Stimulated activated CD4-positive, alpha-beta T cell treated with anti-CD3 and anti-CD28 coated beads, Interleukin-15, amount 100 ng/mL, for 48 hours (primary cell): ENCODE results near the gene ZNF221.
A peak's percentile ranks its signal among the peaks of the same experiment; 100 is the strongest.

ENCODE experiments used
- DNase-seq, 2 donors: peaks; one replicate each; pipeline ENCODE4 v3.0.0-alpha.2; 2020; ENCODE audit warnings: low read depth in 2 of 2

Gene ZNF221

GRCh38 chr19:43957891-43958290 lies 6.9 kb downstream of the ZNF221 start:
- DNase-seq, result no peak

DNA sequence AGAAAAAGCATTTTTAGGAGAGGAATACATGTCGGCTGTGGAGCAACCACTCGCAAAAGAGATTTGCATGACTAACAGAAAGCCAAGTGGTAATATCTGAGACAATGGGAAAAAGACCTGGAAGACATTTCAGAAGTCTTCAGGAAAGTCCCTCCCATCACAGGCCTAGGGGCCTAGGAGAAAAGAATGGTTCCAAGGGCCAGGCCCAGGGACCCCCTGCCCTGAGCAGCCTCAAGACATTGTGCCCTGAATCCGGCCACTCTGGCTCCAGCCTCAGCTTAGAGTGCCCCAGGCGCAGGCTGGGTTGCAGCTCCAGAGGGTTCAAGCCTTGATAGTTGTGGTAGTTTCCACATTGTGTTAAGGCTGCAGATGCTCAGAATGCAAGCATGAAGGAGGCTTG lies 9.4 kb downstream of the ZNF221 start:
- DNase-seq, result no peak

GRCh38 chr19:43966079-43966694 lies 15.2 kb downstream of the ZNF221 start:
- no peak for DNase-seq

GRCh38 chr19:43976732-43977131 lies 25.7 kb downstream of the ZNF221 start:
- no peak for DNase-seq

- DNase-seq, result no peak
These were observed 32.5 kb downstream of the ZNF221 start for GRCh38 chr19:43983544-43983911.

DNA sequence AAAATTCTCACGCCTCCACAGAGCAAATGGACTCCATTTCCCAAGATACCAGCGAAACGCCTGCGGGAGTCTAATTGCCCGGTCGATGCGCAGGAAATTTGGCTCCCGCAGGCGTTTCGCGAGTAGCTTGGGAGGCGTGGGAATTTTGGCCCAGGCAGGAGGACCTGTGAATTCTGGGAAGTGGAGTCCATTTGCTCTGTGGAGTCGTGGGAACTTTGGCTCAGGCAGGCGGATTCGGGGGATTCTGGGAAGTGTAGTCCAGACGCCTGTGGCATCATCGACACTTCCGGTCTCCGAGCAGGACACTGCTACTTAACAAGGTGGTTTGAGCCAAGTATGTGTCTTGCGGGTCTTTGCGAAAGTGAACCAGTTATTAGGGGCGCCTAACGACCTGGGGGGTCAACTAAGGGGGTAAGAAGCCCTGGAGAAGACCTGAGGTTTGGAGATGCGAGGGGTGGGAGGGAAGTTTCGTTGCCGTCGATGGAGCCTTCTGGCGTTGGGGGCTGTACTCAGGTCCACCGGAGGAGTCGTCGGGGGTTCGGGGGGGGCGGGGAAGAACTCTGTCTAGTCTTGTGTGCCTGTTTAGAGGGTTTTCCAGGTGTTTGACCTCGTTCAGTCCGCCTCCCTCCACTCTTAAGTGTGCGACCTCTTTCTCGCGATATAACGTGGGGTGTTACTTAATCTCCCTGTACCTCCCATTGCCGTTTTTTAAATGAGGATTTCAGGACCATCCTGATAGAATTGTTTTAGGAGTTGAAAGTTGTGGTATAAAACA lies 33.1 kb downstream of the ZNF221 start, which contains the start of gene ZNF155:
TSS of gene ZNF155 (plus strand) at position 277 of the 775 bp plus-strand sequence. CDS start 4,356 bp downstream, outside the sequence.
- DNase-seq, result peak; percentile 53 to 55

GRCh38 chr19:43984687-43985000 lies 33.6 kb downstream of the ZNF221 start:
- DNase-seq, result no peak

DNA sequence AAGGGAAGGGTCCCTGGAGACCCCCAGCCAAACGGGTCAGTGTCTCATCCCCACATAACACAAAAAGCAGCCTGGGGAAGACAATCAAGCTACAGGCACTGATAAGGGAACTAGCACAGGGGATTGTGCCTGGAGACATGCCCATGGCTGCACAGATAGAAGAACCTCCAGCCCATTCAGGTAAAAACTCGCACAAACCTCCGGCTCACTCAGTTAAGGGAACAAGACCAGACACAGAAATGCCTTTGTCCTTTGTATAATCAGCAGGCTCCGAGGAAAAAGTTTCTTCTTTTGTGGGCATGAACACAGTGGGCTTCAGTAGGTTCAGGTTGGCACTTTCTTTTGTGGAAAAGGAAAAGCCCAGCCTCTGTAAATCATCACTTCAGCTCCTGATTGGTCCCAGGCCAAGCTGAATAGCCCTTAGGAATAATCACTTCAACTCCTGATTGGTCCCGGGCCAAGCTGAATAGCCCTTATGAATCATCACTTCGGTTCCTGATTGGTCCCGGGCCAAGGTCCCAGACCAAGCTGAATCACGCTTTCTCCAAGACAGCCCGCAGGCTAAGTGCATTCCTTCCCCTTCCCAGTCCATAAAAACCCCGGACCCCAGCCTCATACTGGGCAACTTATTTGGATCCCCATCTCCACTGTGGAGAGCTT lies 46.7 kb downstream of the ZNF221 start:
- DNase-seq, result no peak

GRCh38 chr19:44002212-44002565 lies 51.2 kb downstream of the ZNF221 start:
- no peak for DNase-seq

DNA sequence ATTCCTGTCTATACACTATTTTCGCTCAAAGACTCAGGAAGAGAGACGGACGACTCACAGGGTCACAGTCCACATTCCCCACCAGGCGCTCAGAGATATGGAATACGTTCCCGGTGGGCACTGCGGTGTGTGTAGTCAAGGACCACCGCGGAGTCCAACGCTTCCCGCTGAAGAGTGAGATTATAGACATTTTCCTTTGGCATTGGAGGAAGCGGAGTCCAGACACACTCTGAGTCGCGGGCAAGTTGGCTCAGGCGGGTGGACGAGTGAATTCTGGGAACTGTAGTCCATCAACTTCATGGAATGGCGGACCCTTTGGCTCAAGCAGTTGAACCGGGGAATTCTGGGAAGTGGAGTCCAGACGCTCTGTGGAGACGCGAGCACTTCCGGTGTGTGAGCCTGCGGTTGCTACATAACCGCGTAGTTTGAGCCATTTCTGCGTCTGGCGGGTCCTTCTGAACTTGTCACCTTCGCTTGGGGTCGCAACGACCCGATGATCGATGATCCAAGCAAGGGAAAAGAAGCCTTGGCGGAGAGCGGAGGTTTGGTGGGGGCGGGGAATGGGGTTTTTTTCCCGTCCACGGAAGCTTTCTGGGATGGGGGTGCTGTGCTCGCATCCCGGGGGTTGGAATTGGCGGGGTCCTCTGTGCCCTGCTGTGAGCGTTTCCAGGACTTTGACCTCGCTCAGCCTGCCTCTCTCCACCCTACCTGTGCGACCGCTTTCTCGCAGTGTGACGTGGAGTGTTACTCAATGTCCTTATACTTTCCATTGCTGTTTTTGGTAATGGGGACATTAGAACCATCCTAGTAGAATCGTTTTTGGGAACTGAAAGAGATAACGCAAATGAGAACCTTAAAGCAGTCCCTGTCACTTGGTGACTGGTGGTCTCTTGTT lies 51.8 kb downstream of the ZNF221 start, which contains the start of gene ZNF230:
TSS of gene ZNF230 (plus strand) at position 392 of the 895 bp plus-strand sequence. CDS start 4,122 bp downstream, outside the sequence.
- DNase-seq, result peak; percentile 76 to 81

DNA sequence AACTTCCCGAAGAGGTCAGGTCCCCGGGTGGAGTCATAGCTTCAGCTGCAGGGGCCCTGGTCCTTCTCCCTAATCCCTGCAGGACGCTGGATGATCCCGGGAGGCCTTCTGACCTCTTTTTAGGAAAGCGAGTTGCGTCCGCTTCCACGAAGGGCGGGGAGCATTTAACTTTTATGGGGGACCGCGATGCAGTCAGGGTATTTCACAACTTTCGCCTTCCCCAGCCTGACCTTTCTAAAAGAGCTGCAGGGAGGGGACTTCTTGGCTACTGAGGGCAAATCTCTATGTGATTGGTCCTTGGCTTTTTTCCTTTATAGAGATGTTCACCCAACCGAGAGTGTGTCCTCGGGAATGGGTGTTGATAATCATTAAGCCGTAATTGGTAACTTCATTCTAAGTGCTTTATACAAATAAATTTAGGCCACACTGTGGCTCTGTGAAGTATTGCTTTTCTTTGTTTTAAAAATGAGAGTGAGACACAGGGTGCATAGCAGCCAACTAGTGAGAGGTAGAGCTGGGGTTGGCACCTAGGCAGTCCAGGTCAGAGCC lies 52.5 kb downstream of the ZNF221 start:
- no peak for DNase-seq

DNA sequence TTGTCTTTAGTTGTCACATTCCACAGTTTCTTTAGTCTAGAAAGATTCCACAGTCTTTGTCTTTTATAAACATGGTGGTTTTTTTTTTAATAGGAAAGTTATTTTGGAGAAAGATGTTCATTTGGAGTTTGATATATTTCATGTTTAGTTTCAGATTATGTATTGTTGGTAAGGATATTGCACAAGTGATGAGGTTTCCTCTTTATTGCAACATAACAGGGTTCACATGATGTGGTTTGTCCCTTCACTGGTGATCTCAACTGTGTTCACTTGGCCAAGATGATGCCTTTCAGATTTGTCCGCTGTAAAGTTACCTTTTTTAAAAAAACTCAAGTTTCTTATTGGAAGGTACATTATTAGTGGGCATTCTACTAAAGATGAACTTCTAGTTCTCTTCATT lies 54.9 kb downstream of the ZNF221 start:
- no peak for DNase-seq

- DNase-seq, result no peak
These were observed 56.4 kb downstream of the ZNF221 start for GRCh38 chr19:44007473-44007872.

- DNase-seq, result no peak
These were observed 59.4 kb downstream of the ZNF221 start for GRCh38 chr19:44010468-44010867.
